Panc1 (cell line): ENCODE results near the gene DMAC1. TPM values are rescaled to one million over a fixed set of nuclear protein-coding genes. Genes with fewer than 3 reads are reported as not detected.

Experiments used
- ATAC-seq: fragments of 200-7000 bp; cut with Tn5 transposase; 2 replicates; pipeline ENCODE4 v1.9.1; 2020; ENCODE audit warnings: mild to moderate bottlenecking, moderate library complexity
- BruUV-seq: library from RNA; stranded (reverse); fragments of 400-500 nt; replicated peaks from 2 replicates; lab custom pipeline; 2021; lab: Mats Ljungman, UMichigan
- CTCF ChIA-PET: fragments of 300-600 bp; sonication (Branson Sonifier 250); formaldehyde crosslinking; loops from one replicate; lab custom pipeline; 2022; ENCODE audit warnings: antibody characterized with exemption; lab: Charles Lee
- POLR2A ChIA-PET: fragments of 300-600 bp; sonication (Branson Sonifier 250); formaldehyde crosslinking; loops from one replicate; lab custom pipeline; 2022; ENCODE audit warnings: antibody characterized with exemption; lab: Charles Lee
- DNase-seq: peaks from one replicate; pipeline ENCODE4 v3.0.0-alpha.2; 2010; ENCODE audit warnings: low read depth, low spot score
- H3K27ac ChIP-seq: 2 replicates; pipeline ENCODE4 v1.5.1; 2011; ENCODE audit warnings: mild to moderate bottlenecking, low read length, inconsistent platforms
- H3K27me3 ChIP-seq: fragments of 200-500 bp; sonication (Bioruptor generic); 2 replicates; pipeline ENCODE4 v1.6.0; 2014; ENCODE audit warnings: low read length, inconsistent platforms; ENCODE audit not compliant: control insufficient read depth, insufficient read depth
- H3K36me3 ChIP-seq: fragments of 200-500 bp; sonication (Bioruptor generic); 2 replicates; pipeline ENCODE4 v1.5.1; 2014; ENCODE audit warnings: inconsistent platforms, mild to moderate bottlenecking, low read length, moderate library complexity; ENCODE audit not compliant: control insufficient read depth, insufficient read depth
- H3K4me1 ChIP-seq: 2 replicates; pipeline ENCODE4 v1.5.1; 2011; ENCODE audit warnings: inconsistent platforms, mild to moderate bottlenecking, low read length, moderate library complexity; ENCODE audit not compliant: control insufficient read depth, insufficient read depth
- H3K4me3 ChIP-seq, 2 experiments: 2 replicates each; pipeline ENCODE4 v1.5.1; 2011 to 2012; ENCODE audit warnings: low read depth in 2 of 2, low read length in 2 of 2, mild to moderate bottlenecking in 2 of 2, inconsistent platforms in 1 of 2, moderate library complexity in 1 of 2
- H3K9me3 ChIP-seq: fragments of 200-500 bp; sonication (Bioruptor generic); 2 replicates; pipeline ENCODE4 v1.5.1; 2014; ENCODE audit warnings: low read depth, mild to moderate bottlenecking, inconsistent platforms, low read length, moderate library complexity; ENCODE audit not compliant: control insufficient read depth, insufficient read depth
- POLR2AphosphoS5 ChIP-seq: IDR thresholded peaks from 2 replicates; pipeline ENCODE4 v1.6.1; 2012; ENCODE audit warnings: mild to moderate bottlenecking, low read depth, low read length, moderate library complexity
- REST ChIP-seq, 2 experiments: IDR thresholded peaks; 2 replicates each; pipeline ENCODE4 v1.6.1; 2011 to 2012; ENCODE audit warnings: low read depth in 2 of 2, control low read depth in 1 of 2, low read length in 1 of 2, mild to moderate bottlenecking in 1 of 2, moderate library complexity in 1 of 2; ENCODE audit not compliant: insufficient read depth in 1 of 2
- SIN3A ChIP-seq: IDR thresholded peaks from 2 replicates; pipeline ENCODE4 v1.6.1; 2012; ENCODE audit warnings: low read depth, mild to moderate bottlenecking, low read length, moderate library complexity, borderline replicate concordance; ENCODE audit not compliant: insufficient read depth
- TCF7L2 ChIP-seq: IDR thresholded peaks from 2 replicates; pipeline ENCODE4 v1.6.1; 2011; ENCODE audit warnings: mild to moderate bottlenecking, low read depth, low read length, inconsistent platforms
- in situ Hi-C: cut with HindIII; loops from 2 replicates; pipeline ENCODE4 v1.10.0; 2016; ENCODE audit warnings: low sequenced_read_pairs, low pct_unique_long_range_greater_than_20kb
- intact Hi-C: fragments of 100-400 bp; cut with micrococcal nuclease; formaldehyde crosslinking; loops from one replicate; pipeline ENCODE4 v1.10.0; 2022; ENCODE audit not compliant: unreplicated experiment
- total RNA-seq: library from RNA; stranded (reverse); gene quantifications from one replicate; pipeline ENCODE4 v1.2.1, GENCODE V29; 2021; ENCODE audit not compliant: unreplicated experiment
- TF ChIP-seq, protein P1 (sequence below): fragments of 450-650 bp; IDR thresholded peaks from 2 replicates; pipeline ENCODE4 v1.5.1; 2017; ENCODE audit warnings: mild to moderate bottlenecking

Gene DMAC1
- total RNA-seq, 1 experiment from 2014 or later = 13.8 TPM

- Histone ChIP-seq H3K27me3 (no peaks in the 10 kb centered on the region), H3K4me3 (no peak overlapping the region), H3K27ac (no peak overlapping the region), H3K36me3 (no peaks in the 10 kb centered on the region), H3K4me1 (no peaks in the 10 kb centered on the region), H3K9me3 (no peaks in the 10 kb centered on the region)
- intact Hi-C loops = no loop called here
- TF ChIP-seq TCF7L2 = no peak
- no TSS peak for BruUV-seq
- in situ Hi-C loops = no loop called here
- DNase-seq (no peak), ATAC-seq (no peak)
- ChIA-PET CTCF (no interaction called here), POLR2A (no interaction called here)
Observed at GRCh38 chr9:7816021-7816420, 16.4 kb upstream of the DMAC1 start.

DNA sequence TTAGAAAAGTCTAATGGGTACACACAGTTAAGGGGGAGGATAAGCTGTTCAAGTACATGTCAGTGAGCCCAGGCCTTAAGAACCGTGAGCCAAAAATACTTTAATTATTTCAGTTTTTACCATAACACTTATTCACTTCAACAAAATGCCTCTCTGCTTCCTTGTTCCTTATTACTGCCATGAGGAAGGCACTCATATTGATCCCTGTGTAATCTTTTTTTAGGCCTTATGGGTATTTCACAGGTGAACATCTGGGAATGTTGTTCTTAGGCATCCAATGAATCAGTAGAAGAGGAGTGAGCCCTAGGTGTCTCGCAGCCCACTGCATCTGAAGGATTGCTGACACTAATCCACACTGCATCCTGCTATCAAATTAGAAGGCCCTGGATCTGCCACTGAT is 13.5 kb upstream of the DMAC1 start:
- POLR2A ChIA-PET = no interaction called here
- no peak for TF ChIP-seq REST (IDR thresholded peaks at IDR 0.05; ENCODE audit: insufficient read depth in 1 of 2, low read depth in 2 of 2, low read length in 1 of 2)
- DNase-seq (no peak), ATAC-seq (no peak)
- no peaks in the 10 kb centered on the region for H3K36me3 ChIP-seq
- no peak overlapping the region for H3K27ac ChIP-seq
- no TSS peak for BruUV-seq
- H3K4me3 ChIP-seq = no peak overlapping the region
- in situ Hi-C loops = no loop called here
- intact Hi-C loops = no loop called here
- CTCF ChIA-PET = no interaction called here
- H3K27me3 ChIP-seq = no peaks in the 10 kb centered on the region
- no peaks in the 10 kb centered on the region for H3K4me1 ChIP-seq
- H3K9me3 ChIP-seq = no peaks in the 10 kb centered on the region

DNA sequence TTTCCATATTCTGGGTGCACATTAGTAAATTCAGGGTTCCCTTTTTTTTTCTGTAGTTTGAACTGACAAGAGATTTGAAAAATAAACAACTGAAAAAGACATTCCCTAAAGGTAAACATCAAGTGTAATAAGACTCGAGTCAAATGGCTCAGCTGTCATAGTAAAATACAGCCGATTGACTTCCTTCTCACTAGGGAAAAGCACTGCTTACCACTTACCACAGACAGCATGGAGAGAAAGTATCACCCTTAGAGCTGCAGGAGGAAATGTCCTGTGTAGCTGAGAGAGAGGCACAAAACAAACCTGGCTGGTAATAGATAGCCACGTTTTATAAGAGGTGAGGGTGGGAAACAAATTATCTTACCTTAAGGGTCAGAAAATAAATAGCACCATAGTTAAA is 12.1 kb upstream of the DMAC1 start:
- no peak for ATAC-seq
- in situ Hi-C loops (no loop called here), intact Hi-C loops (no loop called here)
- no peak for DNase-seq
- H3K27ac ChIP-seq = no peak overlapping the region
- no peaks in the 10 kb centered on the region for H3K27me3 ChIP-seq
- H3K36me3 ChIP-seq = no peaks in the 10 kb centered on the region
- CTCF ChIA-PET = no interaction called here
- no peak for TF ChIP-seq SIN3A
- no peak for TF ChIP-seq POLR2AphosphoS5
- TF ChIP-seq, protein P1, sequence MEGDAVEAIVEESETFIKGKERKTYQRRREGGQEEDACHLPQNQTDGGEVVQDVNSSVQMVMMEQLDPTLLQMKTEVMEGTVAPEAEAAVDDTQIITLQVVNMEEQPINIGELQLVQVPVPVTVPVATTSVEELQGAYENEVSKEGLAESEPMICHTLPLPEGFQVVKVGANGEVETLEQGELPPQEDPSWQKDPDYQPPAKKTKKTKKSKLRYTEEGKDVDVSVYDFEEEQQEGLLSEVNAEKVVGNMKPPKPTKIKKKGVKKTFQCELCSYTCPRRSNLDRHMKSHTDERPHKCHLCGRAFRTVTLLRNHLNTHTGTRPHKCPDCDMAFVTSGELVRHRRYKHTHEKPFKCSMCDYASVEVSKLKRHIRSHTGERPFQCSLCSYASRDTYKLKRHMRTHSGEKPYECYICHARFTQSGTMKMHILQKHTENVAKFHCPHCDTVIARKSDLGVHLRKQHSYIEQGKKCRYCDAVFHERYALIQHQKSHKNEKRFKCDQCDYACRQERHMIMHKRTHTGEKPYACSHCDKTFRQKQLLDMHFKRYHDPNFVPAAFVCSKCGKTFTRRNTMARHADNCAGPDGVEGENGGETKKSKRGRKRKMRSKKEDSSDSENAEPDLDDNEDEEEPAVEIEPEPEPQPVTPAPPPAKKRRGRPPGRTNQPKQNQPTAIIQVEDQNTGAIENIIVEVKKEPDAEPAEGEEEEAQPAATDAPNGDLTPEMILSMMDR = no peak
- no peak overlapping the region for H3K4me3 ChIP-seq
- BruUV-seq = no TSS peak
- no peaks in the 10 kb centered on the region for H3K4me1 ChIP-seq
- POLR2A ChIA-PET = no interaction called here
- no peaks in the 10 kb centered on the region for H3K9me3 ChIP-seq
